B cell (primary cell): ENCODE data around the gene IL10. TPM values are rescaled to one million over a fixed set of nuclear protein-coding genes. Genes with fewer than 3 reads are reported as not detected.

ENCODE experiments used
- ATAC-seq: fragments of 200-7000 bp; cut with Tn5 transposase; one replicate; pipeline ENCODE4 v1.10.0; 2021; ENCODE audit warnings: low read depth, mild to moderate bottlenecking, moderate number of reproducible peaks, moderate library complexity
- CTCF ChIA-PET: fragments of 350-600 bp; sonication (Branson Sonifier 250); formaldehyde crosslinking; loops from one replicate; lab custom pipeline; 2021; ENCODE audit warnings: antibody characterized with exemption, inconsistent platforms; lab: Charles Lee
- POLR2A ChIA-PET: fragments of 350-600 bp; sonication (Branson Sonifier 250); formaldehyde crosslinking; loops from one replicate; lab custom pipeline; 2021; ENCODE audit warnings: antibody characterized with exemption; lab: Charles Lee
- DNase-seq: peaks from one replicate; pipeline ENCODE4 v3.0.0; 2013
- H2AFZ ChIP-seq: 2 replicates; pipeline ENCODE4 v1.6.1; 2012; ENCODE audit warnings: mild to moderate bottlenecking, low read depth, low read length; ENCODE audit not compliant: insufficient read depth, poor library complexity, severe bottlenecking
- H3K27ac ChIP-seq, 2 donors: 1 replicate in 1 of 2; 2 replicates in 1 of 2; pipeline ENCODE4 v1.5.1; 2012 to 2013; ENCODE audit warnings: low read length in 2 of 2, mild to moderate bottlenecking in 2 of 2, moderate library complexity in 1 of 2
- H3K27me3 ChIP-seq, 4 experiments: fragments of 200-600 bp in 1 of 4; sonication (generic) in 1 of 4; replicated peaks in 1 of 4; 1 replicate in 2 of 4; 2 replicates in 2 of 4; pipeline versions ENCODE4 v1.6.1 to v1.7.0; 2013 to 2016; ENCODE audit warnings: low read length in 3 of 4, mild to moderate bottlenecking in 2 of 4, mixed read lengths in 1 of 4, moderate library complexity in 1 of 4; ENCODE audit not compliant: insufficient read depth in 4 of 4, control insufficient read depth in 3 of 4; ENCODE audit errors: control extremely low read depth in 1 of 4
- H3K36me3 ChIP-seq, 2 experiments: replicated peaks in 1 of 2; 1 replicate in 1 of 2; 2 replicates in 1 of 2; pipeline versions ENCODE4 v1.6.1 to v1.7.1; 2013; ENCODE audit warnings: low read length in 1 of 2; ENCODE audit not compliant: insufficient read depth in 2 of 2, control insufficient read depth in 1 of 2; ENCODE audit errors: control extremely low read depth in 1 of 2, extremely low read depth in 1 of 2
- H3K4me1 ChIP-seq, 2 donors: fragments of 200-600 bp in 1 of 2; sonication (generic) in 1 of 2; 1 replicate in 1 of 2; 2 replicates in 1 of 2; pipeline versions ENCODE4 v1.5.1 to v1.6.1; 2013 to 2017; ENCODE audit warnings: low read length in 2 of 2; ENCODE audit not compliant: control insufficient read depth in 2 of 2, insufficient read depth in 2 of 2
- H3K4me2 ChIP-seq: replicated peaks from 2 replicates; pipeline ENCODE3; 2012; ENCODE audit warnings: mild to moderate bottlenecking, low read depth, low read length; ENCODE audit not compliant: poor library complexity, severe bottlenecking
- H3K4me3 ChIP-seq, 5 experiments: fragments of 200-600 bp in 1 of 5; sonication (generic) in 1 of 5; 1 replicate in 3 of 5; 2 replicates in 2 of 5; pipeline versions ENCODE4 v1.5.1 to v1.7.0; 2011 to 2016; ENCODE audit warnings: low read length in 4 of 5, mild to moderate bottlenecking in 4 of 5, low read depth in 2 of 5, control low read depth in 1 of 5, moderate library complexity in 1 of 5; ENCODE audit not compliant: insufficient read depth in 1 of 5; ENCODE audit errors: control extremely low read depth in 1 of 5, extremely low read depth in 1 of 5
- H3K79me2 ChIP-seq: fragments of 200-600 bp; sonication (generic); one replicate; pipeline ENCODE4 v1.6.0; 2016; ENCODE audit warnings: low read length; ENCODE audit not compliant: control insufficient read depth, insufficient read depth
- H3K9ac ChIP-seq: fragments of 200-600 bp; sonication (generic); 2 replicates; pipeline ENCODE4 v1.6.1; 2017; ENCODE audit warnings: mild to moderate bottlenecking, low read length, moderate library complexity
- H3K9me3 ChIP-seq, 3 donors: one replicate each; pipeline versions ENCODE4 v1.6.1 to v1.7.1; 2013; ENCODE audit warnings: low read length in 2 of 3; ENCODE audit not compliant: control insufficient read depth in 2 of 3, insufficient read depth in 1 of 3; ENCODE audit errors: control extremely low read depth in 1 of 3
- H4K20me1 ChIP-seq: 2 replicates; pipeline ENCODE4 v1.6.0; 2012; ENCODE audit warnings: mild to moderate bottlenecking, low read length; ENCODE audit not compliant: insufficient read depth, control insufficient read depth, poor library complexity, severe bottlenecking
- H3K27ac Mint-ChIP-seq: one replicate; pipeline ENCODE4 v1.8.0; 2021; ENCODE audit warnings: mixed read lengths
- H3K27me3 Mint-ChIP-seq: one replicate; pipeline ENCODE4 v1.8.0; 2021; ENCODE audit warnings: mixed read lengths
- H3K4me1 Mint-ChIP-seq: one replicate; pipeline ENCODE4 v1.8.0; 2021; ENCODE audit warnings: mixed read lengths
- H3K4me3 Mint-ChIP-seq: one replicate; pipeline ENCODE4 v1.8.0; 2021; ENCODE audit warnings: mixed read lengths
- H3K9me3 Mint-ChIP-seq: one replicate; pipeline ENCODE4 v1.8.0; 2022; ENCODE audit warnings: mixed read lengths; ENCODE audit not compliant: insufficient read depth
- EZH2 ChIP-seq: IDR thresholded peaks from 2 replicates; pipeline ENCODE4 v1.6.1; 2012; ENCODE audit warnings: borderline replicate concordance, low read depth, mild to moderate bottlenecking, moderate library complexity, low read length; ENCODE audit not compliant: insufficient read depth, poor library complexity, severe bottlenecking
- WGBS: methylation state at CpG from one replicate; pipeline ENCODE4 v1.1.5; 2013; ENCODE audit warnings: missing lambda C conversion rate; ENCODE audit not compliant: insufficient coverage; 5-methylcytosine and 5-hydroxymethylcytosine counted together
- intact Hi-C: fragments of 100-400 bp; cut with micrococcal nuclease; formaldehyde crosslinking; loops from one replicate; pipeline ENCODE4 v1.10.0; 2022
- polyA plus RNA-seq: library from polyadenylated mRNA; depleted of rRNA; stranded (reverse); fragments of >200 nt; gene quantifications from 2 replicates; pipeline ENCODE4 v1.2.3, GENCODE V29; 2012
- total RNA-seq, 2 donors: library from RNA; stranded (reverse); fragments of 120-200 nt in 1 of 2; gene quantifications; 1 replicate in 1 of 2; 2 replicates in 1 of 2; pipeline versions ENCODE4 v1.2.3 to v1.2.4, GENCODE V29; 2013 to 2022
- TF ChIP-seq, protein P1 (sequence below): fragments of 200-600 bp; IDR thresholded peaks from one replicate; pipeline ENCODE4 v1.8.0; 2022; ENCODE audit warnings: antibody characterized with exemption, mild to moderate bottlenecking

IL10 gene
- total and polyA plus RNA-seq, 2 donors (not counting 1 experiment from before 2014, with no cell fraction given), result 0.37 to 0.69 TPM

DNA sequence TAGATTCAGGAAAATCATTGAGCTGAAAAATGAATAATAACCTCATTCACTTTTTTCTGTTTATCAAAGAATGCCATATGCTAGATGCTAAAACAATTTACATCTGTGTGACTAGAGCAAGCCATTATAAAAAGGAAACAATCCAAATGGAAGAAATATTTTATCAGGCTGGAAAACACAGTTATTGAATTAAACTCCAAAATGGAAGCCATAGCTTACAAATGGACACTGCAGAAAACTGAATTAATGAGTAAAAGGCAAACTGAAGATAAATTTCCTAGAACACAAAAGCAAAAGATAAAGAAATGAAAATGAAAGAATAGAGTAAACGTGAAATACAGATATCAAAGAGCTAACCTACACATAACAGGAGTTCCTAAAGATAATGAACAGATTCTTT, 33.1 kb upstream of the IL10 start:
- no peak for TF ChIP-seq EZH2
- TF ChIP-seq, protein P1, sequence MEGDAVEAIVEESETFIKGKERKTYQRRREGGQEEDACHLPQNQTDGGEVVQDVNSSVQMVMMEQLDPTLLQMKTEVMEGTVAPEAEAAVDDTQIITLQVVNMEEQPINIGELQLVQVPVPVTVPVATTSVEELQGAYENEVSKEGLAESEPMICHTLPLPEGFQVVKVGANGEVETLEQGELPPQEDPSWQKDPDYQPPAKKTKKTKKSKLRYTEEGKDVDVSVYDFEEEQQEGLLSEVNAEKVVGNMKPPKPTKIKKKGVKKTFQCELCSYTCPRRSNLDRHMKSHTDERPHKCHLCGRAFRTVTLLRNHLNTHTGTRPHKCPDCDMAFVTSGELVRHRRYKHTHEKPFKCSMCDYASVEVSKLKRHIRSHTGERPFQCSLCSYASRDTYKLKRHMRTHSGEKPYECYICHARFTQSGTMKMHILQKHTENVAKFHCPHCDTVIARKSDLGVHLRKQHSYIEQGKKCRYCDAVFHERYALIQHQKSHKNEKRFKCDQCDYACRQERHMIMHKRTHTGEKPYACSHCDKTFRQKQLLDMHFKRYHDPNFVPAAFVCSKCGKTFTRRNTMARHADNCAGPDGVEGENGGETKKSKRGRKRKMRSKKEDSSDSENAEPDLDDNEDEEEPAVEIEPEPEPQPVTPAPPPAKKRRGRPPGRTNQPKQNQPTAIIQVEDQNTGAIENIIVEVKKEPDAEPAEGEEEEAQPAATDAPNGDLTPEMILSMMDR, result no peak
- Histone ChIP-seq H3K4me3 (no peak overlapping the region), H3K79me2 (no peaks in the 10 kb centered on the region), H3K9me3 (no peaks in the 10 kb centered on the region), H3K4me2 (no peak overlapping the region), H3K4me1 (peaks cover 1 to 16% of the 10 kb centered on the region in 2 donors), H3K27ac (no peak overlapping the region), H4K20me1 (no peaks in the 10 kb centered on the region), H3K27me3 (no peaks in the 10 kb centered on the region), H3K9ac (no peak overlapping the region), H2AFZ (no peak overlapping the region), H3K36me3 (no peaks in the 10 kb centered on the region)
- Mint-ChIP-seq H3K27me3 (no peaks in the 10 kb centered on the region), H3K4me1 (peaks cover 40% of the 10 kb centered on the region), H3K4me3 (no peak overlapping the region), H3K9me3 (no peaks in the 10 kb centered on the region), H3K27ac (no peak overlapping the region)
- DNase-seq (no peak), ATAC-seq (no peak)
- intact Hi-C loops, result loop anchor here (5.0 to 10.0 kb wide), 3 partner anchors 38 to 331 kb away; partner anchors contain the start of genes DYRK3 and IKBKE
- ChIA-PET POLR2A (interaction anchor here (0.6 to 1.5 kb wide), 2 partner anchors 69 to 1576 kb away, joined by 3 read pairs; no protein-coding TSS in a partner anchor), CTCF (interaction anchor here (0.9 to 11.3 kb wide), 10 partner anchors 19 to 196 kb away, joined by 3 to 278 read pairs (median 22); no protein-coding TSS in a partner anchor)
- no CpG with 5 or more reads among the region's 1 CpG for WGBS

DNA sequence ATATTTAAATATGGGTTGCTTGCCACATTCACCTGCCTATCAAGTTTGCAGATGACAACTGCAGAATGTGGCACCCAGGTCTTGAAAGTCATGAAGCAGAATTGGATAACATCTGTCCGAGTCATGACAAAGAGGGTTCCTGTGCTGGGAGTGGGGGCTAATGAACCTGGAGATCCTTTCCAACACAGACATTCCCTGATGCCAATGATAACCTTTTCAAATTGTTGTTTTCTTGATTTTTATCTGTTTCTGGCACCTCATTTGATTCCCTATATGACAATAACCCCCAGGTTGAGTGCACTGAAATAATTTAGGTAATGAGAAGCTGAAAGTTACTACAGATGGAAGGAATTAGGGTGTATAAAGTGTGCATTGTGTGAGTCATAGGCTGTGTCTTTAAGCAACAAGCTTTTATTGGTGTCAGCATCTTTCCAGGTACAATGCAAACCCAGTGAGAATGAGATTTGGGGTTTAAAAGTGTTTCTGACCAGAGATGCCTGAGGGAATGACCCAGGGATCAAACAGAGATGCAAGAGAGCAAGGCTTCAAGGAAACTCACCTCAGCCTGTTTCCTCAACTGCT, 32.0 kb upstream of the IL10 start:
- POLR2A ChIA-PET, result interaction anchor here (1.0 to 1.6 kb wide), 5 partner anchors 33 to 118 kb away, joined by 3 to 5 read pairs (median 3); partner anchors contain the start of genes FCMR and IL19
- H3K79me2 ChIP-seq, result no peaks in the 10 kb centered on the region
- no peak overlapping the region for H2AFZ ChIP-seq
- intact Hi-C loops, result loop anchor here (10.0 kb wide), 2 partner anchors 169 to 329 kb away; partner anchors contain the start of genes DYRK3 and IKBKE
- 100% methylated on average over 1 of the region's 1 CpG for WGBS
- peaks cover 4 to 19% of the 10 kb centered on the region in 2 donors for H3K4me1 ChIP-seq
- H3K9ac ChIP-seq, result no peak overlapping the region
- H3K4me2 ChIP-seq, result no peak overlapping the region
- H3K9me3 ChIP-seq, result no peaks in the 10 kb centered on the region
- CTCF ChIA-PET, result interaction anchor here (0.9 to 11.3 kb wide), 15 partner anchors 9 to 178 kb away, joined by 3 to 278 read pairs (median 6); partner anchors contain the start of gene IL19
- Mint-ChIP-seq H3K9me3 (no peaks in the 10 kb centered on the region), H3K4me3 (no peak overlapping the region), H3K27ac (peak overlapping the region; percentile 87), H3K27me3 (no peaks in the 10 kb centered on the region), H3K4me1 (peaks cover 40% of the 10 kb centered on the region)
- H4K20me1 ChIP-seq, result no peaks in the 10 kb centered on the region
- no peak overlapping the region for H3K27ac ChIP-seq
- no peak overlapping the region for H3K4me3 ChIP-seq
- no peaks in the 10 kb centered on the region for H3K36me3 ChIP-seq
- DNase-seq (no peak), ATAC-seq (no peak)
- H3K27me3 ChIP-seq, result no peaks in the 10 kb centered on the region
- TF ChIP-seq, protein P1, result no peak
- no peak for TF ChIP-seq EZH2
